ENCODE measurements around the gene SMAD2.

SMAD2 gene

DNA sequence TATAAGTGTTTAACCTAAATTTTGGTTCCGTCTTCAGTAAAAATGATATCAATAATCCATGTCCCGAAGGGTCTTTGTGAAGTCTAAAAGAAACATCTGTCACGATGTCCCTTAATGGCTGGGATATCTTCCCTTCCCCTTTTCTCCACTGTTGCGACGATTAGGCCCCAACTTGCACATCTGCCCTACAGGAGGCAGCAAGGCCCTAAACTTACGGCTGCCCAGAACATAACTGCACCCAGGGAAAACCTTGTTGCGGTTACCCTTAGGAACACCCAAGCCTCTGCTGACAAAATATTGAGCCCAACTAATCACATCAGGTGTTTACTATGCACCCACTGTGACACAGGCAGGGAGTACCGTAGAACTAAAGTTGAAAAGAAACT, 1.3 kb upstream of the SMAD2 start:
- peak; percentile 87 for DNase-seq

DNA sequence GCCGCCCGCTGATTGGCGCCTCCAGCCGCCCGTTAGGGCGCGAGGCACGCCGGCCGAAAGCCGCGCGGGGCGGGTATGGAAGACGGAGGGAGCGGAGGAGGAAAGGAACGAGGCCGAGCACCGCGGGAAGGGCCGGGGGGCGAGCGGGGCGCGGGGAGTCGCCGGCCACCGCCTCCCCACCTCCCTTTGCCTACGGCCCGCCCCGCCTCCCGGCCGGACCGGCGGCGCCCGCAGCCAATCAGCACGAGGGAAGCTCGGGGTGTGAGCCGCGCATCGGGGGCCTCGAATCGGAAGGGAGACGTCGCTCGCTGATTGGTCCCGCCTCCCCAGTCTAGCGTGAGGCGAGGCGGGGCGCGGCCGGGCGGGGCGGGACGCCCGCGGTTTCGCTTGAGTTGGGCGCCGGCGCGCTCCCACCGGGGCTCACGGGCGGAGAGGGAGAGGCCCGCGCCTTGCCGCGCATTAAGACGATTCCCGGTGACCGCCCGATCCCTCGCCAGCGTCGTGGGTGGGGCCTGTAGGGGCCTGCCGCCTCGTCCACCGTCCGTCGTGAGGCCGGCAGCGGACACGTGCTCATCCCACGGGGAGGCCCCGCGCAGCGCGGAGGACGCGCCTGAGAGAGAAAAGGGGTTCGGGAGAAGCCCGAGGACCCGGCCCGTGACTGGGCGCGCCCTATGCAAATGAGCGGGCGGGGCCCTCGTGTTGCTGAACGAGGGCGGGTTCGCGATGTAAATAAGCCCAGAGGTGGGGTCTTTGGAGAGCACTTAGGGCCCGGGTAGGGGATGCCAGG, 665 bp upstream of the SMAD2 start:
- DNase-seq = peak; percentile 100

DNA sequence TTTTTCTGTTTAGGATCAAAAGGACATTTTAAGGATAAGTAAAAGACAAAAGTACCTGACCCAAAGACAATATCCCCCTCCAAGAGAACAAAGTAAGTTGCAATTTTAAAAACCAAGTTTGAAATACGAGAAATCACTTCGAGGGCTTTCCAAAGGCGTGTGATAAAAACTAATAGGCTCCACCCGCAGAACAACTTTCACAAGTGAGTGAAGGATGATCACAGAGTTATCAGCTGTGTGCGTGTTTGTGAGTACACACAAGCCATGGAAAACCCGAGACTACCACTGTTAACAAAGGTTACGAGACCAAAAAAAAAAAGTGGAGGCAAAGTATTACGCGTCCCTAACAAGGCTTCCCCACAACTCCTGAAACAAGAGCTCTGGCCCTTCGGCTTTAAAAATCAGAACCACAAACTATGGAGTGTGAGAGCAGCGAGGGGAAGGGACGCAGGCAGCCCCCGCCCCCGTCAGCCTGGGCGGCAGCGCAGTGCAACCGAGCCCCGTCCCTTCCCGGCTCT, 719 bp downstream of the SMAD2 start:
- DNase-seq = peak; percentile 80

DNA sequence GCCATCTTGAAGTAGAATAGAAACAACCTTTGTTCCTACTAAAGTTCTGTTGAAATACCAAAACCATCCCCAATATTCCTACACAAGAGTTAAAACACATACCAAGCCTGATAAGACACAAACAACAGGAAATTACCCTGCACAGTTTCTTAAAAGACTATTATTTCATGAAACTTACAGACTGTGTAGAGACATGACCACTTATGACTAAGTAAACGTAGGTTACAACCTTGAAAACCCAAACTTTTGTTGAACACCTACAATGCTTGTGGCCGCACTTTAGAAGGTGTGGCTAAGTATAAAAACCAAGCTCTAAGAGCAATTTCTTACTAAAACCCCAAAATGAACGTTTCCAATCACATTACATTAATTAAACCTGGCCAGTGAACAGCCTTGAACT, 2.0 kb downstream of the SMAD2 start:
- DNase-seq = no peak

DNA sequence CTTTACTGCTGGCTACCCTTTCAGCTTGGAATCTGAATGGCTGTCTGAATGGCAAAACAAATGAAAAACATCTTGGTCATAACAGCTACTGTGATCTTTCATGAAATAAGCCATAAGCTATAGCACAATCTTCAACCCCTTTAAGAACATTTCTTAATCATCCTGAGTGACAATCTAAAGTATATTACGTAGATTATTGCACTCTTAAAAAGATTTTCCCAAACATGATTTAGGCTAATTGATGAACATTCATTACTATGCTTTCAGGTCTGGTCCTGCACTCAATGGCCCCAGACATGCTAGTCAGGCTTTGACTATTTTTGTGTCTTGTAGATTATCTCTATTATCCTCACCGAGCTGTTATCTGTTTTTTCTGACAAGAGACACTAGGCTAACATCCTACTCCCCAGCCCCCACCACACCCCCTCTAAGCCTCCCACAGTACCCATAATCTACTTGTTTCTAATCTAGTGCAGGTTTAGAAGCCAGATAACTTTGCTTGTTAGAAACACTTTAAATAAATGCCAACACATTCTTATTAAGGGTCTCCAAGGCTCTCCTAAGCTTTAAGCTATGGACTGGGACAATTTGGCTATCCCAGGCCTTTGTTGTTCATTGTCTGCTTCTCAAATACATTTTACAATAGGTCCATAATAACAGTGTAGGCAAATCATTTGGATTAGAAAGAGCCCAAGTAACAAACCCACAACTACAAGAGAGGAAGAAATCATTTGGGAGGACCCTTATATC, 4.2 kb downstream of the SMAD2 start:
- DNase-seq = no peak

DNA sequence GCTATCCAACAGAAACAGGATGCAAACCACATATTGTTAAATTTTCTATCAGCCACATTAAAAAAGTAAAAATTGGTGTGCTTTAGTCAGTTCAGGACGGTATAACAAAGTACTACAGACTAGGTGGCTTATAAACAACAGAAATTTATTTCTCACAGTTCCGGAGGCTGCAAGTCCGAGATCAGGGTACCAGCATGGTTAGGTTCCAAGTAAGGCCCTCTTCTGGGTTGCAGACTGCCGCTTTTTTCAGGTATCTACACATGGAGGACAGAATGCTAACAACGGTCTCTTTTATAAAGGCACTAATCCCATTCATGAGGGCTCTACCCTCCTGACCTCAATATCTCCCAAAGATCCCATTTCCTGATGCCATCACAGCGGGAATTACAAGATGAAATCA, 10.5 kb downstream of the SMAD2 start:
- no peak for DNase-seq

DNA sequence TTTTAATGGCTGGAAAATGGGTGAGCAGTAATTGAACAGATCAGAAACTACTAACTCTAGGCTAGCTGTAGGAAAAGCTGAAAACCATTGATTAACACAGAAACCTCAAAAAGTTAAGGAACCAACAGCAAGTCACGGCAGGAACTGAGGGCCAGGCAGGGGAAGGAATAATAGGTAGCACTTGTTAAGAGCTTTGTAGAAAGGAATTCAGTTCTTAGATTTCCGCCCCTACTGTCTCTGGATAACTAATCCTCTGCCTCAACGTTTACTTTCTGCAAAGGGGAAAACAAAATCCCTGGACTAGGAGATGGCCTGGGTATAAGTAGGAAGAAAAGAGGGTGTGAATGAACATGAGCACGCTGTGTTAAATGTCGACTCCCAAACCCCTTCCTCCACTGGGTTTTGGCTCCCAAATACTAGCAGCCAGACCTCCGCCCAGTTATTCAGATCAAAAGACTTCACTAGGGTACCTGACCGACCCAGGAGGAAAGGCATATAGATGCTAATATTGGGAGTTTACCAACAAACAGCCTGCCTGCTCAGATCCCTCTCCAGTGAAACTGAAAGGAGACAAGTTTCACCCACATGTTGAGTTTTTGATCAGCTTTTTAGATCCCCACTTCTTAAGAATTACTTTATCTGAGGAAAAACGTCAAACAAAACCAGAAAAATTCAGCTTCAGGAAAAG, 12.4 kb downstream of the SMAD2 start:
- no peak for DNase-seq

DNA sequence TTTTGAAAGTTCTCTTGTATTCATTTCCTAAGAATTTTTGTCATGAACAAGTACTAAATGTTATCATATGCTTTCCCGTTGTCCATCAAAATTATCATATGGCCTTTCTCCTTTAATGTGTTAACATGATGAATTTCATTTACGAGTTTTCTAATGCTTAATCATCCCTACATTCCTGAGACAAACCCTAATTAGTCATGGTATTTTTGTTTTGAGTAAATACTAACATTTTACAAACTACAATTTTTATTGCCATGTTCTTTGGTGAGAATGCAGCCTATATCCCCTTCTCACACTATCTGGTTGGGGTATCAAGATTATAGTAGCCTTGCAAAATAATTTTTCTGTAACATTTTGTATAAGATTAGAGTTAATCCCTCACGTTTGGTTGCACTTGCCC, 14.5 kb downstream of the SMAD2 start:
- no peak for DNase-seq

DNA sequence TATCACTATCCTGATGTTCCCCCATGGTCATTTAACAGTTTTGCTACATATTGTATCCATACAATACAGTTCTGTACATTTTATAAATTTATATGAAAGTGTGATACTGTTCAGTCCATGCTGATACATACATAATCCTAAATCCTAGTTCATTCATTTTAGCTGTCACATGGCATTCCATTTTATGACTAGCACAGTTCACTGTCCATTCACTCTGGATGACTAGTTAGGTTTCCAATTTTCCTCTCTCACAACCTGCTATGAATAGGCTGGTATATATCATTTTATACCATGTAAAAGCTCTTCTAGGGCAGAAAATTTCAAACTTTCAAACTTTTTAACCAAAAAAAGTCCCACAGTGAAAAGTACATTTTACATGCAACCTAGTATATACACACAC, 15.2 kb downstream of the SMAD2 start:
- DNase-seq = no peak

DNA sequence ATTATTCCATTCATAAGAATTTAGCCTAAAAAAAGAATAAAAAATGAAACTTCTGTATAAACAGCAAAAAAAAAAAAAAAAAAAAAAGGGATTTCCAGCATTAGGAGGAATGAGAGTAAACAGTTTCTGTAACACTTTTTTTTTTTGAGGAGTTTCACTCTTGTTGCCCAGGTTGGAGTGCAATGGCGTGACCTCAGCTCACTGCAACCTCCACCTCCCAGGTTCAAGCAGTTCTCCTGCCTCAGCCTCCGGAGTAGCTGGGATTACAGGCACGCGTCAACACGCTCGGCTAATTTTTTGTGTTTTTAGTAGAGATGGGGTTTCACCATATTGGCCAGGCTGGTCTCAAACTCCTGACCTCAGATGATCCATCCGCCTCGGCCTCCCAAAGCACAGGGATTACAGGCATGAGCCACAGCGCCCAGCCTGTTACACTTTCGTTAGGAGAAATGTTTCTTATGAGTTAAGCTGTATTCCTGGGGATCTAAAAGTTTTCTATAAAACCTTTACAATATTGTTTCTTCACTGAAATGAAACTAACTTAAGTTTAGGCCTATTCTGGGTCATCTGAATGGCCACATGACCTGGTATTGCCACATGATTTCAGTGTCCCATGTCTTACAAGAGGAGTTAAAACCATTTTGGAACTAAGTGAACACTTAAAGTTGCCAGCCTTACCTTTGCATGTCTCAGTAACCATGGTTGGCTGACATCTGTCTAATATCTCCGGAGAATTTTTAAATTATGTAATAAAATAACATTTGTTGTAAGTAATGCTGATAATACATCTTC, 17.5 kb downstream of the SMAD2 start:
- DNase-seq = no peak

DNA sequence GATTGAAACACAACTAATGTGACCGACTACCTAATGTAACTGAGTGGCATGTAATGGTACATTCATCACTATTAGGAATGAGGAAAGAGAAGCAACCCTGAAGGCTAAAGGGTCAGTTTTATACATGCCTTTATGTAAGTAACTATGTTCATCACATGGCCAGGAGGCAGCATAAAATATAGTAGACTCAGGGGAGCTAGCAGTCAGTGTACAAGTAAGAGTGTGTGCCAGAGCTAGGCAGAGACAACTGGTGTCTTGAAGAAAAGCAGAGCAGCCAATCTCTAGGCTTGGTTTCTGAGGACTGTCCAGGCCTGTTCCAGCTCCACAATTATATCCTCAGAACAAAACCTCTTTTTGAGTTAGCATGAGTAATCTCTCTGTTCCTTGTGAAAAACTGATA, 18.1 kb downstream of the SMAD2 start:
- DNase-seq = no peak

DNA sequence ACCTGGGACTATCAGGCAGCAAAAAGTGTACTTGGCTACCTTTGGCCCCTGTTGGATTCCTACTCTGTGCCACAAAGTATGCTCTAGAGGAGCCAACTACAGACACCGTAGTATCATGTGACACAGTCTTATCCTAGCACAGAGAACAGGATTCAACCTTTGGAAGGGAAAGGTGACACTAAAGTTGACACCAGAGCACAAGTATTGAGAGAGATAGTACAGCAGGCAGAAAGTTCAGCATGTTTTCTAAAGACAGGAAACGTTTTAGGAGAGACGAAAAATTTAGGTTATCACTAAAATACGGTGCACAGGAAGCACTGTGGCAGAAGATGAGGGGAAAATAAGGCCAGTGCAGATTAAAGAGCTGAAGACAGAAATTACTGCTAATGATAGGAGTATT, 18.6 kb downstream of the SMAD2 start:
- DNase-seq = no peak

DNA sequence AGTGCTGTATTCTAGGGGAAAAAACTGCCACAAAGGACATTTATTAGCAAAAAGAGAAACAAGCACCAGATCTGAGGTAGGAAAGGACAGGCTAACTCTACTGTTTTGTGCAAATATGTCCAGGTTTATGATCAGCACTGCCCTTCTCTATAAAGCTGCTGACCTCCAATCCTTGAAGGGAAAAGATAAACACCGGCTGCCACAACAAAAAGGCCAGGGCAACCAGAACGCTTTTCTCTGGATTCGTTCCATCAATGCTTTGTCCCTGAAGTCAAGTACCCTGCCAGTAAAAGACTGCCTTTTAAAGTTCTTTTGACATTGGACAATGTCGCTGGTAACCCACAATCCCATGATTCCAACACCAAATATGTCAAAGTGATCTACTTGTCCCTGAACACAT, 21.0 kb downstream of the SMAD2 start:
- no peak for DNase-seq

DNA sequence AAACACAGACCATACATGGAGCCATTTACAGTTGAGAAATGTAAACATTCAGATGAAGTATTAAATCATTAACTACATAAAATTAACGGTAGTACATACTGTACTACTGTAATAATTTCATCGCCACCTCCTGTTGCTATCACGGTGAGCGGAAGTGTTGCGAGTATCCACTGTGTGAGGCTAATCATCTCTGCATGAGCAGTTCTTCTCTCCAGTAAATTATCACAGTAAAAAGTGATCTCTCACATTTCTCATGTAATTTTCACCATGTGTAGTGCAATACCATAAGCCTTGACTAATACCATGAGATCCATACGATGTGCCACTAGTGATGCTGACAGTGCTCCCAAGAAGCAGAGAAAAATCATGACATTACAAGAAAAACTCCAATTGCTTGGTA, 21.9 kb downstream of the SMAD2 start:
- no peak for DNase-seq

DNA sequence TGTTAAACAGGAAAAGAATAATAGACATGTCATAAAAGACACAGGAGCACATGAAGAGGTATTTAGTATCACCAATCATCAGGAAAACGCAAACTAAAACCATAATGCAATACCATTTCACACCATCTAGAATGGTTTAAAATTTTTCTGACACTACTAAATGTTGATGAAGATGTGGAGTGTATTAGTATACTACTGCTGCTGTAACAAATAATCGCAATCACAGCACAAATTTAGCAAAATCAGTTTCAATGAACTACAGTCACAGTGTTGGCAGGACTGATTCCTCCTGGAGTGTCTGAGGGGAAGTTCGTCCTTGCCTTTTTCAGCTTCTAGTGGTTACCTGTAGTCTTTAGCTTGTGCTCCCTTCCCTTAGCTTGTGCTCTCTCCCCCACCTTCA, 24.1 kb downstream of the SMAD2 start:
- no peak for DNase-seq

DNA sequence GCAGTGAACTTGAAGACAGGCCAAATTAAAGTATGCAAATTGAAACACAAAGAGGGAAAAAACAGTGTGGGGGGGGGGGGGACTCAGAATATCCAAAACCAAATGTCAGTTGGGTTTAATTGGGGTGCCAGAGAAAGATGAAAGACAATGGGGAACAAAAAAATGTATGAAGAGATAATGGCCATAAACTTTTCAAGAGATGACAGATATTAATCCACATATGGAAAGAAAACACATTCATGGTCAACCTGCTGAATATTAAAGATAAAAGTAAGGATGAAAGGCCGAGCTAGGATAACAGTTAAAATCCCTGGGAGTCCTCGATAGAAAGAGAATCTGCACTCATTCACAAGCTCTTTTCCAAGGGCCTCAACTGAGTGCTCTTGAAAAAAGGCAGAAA, 26.6 kb downstream of the SMAD2 start:
- DNase-seq = no peak

DNA sequence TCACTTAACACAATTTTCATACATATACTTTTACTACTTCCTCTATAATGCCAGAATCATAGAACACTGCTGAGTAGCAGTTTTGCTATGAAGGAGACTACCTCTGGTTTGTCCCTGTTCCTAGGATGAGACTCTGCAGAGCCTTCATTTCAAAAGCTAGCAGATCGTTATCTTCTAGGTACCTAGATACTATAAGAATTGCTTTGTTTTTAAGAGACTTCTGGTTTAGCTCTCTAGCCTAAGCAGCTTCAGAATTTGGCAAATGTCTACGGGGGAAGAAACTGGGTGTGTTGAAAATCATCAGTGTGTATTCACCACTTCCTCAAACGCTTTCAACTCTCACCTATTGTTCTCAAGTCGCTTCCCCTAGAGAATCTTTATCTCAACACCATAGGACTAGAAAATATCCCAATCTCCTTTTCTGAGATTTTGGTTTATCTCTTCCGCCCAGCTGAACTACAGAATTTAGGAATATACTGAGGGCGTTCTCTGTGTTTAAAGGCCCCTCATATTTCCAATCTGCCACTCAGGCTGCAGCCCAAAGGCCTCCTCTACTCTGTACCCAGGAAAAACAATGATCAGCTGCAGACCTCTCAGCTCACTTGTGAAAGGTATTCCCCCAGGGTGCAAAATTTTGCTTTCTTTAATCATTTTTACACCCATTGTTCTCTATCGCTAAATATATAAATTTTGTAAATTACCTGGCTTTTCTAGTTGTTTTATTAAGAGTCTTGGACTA, 28.7 kb downstream of the SMAD2 start:
- no peak for DNase-seq

DNA sequence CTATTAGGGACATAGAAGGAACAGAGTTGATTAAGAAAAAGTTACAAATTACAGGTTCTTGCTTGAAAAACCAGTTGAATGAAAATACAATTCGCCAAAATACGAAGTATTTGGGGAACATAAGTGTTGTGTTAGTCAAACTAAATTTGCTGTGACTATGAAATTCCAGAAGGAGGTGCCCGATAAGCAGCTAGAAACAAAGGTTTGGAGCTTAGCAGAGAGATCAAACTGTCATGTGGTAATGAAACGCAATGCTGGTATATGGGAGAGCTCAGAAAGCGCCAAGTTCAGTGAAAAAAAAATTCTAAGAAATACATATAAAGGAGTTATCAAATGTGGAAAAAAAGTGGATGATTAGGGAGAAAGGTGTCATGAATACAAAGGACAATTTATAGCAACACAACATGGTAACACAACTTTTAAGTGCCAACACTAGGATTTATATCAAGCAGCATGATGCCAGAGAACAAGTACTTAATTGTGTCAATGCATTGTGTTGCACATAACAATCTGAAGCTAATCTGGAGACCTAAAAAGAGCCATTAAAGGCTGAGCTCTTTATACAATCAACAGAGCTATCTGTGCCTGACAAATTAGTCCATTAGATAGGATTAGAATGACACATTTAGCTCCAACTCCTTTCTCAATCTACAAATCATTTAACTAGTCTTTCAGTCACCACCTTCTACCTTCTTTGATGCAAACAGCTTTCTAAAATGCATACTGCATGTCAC, 31.2 kb downstream of the SMAD2 start:
- peak; percentile 42 for DNase-seq

DNA sequence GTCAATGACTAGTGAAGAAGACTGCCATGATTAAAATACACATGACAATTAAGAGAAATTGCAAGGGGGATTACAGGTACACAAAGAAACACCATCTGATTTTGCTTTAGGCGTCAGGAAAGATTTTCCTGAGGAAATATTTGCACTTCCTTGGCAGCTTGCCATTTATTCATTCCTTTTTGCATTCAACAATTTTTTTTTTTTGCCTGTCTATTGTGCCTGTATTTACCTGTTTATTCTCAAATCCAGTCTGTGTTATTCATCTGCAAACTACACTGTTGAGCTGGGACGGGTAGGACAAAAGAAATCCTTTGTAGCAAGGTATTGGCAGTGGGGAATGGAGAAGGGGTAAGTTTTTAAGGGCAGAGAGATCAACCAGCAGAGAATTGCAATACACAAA, 31.8 kb downstream of the SMAD2 start:
- peak; percentile 74 for DNase-seq

DNA sequence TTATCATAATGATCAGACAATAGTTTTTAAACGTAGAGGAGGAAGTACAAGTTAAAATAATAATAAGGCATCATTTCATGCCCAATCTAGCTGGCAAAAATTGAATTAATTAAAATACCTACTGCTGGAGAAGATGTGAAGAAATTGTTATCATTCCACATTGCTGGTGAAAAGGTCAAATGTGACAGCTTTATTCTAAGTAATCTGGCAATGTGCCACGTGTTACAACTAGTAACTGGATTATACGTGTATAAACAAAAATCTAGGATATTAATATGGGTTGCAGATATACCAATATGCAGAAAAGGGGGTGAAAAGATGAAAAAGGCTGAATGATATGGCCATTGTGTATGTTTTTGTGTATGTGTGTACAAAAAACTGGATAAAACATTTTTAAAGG, 32.4 kb downstream of the SMAD2 start:
- DNase-seq = peak; percentile 19

DNA sequence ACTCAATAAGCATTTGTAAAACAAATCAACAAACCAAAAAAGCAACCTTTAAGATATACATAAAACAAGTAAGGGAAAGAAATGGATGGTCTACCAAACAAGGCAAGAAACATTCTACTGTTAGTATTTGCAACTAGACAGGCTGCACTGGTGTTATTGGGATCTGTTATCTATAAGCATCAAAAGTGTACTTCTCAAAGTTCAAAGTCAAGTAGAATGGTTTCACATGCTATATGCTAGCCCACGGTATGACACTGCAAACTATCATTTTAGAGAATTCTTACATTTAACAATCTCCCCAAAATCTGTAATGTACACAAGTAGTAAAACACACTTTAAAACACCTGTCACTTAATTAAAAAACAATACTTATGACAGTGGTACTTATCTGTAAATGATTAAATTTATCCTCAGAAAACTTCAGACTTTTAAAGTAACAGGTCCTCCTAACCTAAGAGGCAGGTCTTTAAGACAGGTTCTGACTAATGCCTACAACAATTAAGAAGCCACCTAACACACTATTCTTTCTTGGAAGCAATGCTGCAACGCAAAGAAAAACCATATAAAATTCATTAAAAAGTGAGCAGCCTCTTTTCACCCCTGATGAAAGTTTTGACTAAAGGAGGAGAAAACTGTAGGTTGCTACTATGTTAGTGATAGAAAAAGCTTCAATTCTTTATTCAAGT, 34.8 kb downstream of the SMAD2 start:
- DNase-seq = no peak

Data from DMS53 (cell line).